ENCODE results near the gene PISD.

Gene PISD

DNA sequence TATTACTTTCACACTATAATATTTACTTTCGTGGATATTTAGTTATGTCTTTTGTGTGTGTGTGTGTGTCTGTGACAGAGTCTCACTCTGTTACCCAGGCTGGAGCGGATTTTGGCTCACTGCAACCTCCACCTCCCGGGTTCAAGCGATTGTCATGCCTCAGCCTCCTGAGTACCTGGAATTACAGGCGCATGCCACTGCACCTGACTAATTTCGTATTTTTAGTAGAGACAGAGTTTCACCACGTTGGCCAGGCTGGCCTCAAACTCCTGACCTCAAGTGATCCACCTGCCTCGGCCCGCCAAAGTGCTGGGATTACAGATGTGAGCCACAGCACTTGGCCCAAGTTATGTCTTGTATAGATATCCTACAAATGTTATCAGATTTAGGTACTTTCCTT, 9.9 kb downstream of the PISD start:
- DNase-seq = no peak

DNA sequence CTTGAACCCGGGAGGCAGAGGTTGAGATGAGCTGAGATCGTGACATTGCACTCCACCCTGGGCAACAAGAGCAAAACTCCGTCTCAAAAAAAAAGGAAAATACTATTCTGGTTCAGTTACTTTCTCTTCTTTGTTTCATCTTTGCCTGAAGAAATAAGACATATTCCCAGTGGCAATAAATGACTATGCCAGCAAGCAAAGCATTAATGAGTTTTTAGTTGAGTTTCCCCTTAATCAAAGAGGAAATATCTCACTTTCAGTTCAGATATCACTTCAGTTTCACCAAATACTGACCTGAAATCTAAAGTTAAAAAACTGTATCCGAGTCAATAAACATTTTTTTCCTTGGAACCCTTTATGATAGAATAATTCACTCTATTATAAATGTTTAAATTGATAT, 10.4 kb downstream of the PISD start:
- DNase-seq = no peak

DNA sequence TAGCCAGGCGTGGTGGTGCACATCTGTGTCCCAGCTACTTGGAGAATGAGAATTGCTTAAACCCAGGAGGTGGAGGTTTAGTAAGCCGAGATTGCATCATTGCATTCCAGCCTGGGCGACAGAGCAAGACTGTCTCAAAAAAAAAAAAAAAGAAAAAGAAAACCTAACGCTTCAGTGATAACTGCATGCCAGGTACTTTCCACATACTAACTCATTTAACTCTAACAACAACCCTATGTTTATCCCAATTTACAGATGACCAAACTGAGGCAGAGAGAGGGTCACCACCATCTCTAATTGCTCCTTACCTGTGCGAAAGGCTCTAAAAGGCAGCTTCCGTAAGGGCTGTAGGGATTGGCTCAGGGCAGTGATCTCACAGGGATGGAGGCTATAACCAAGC, 11.6 kb downstream of the PISD start:
- no peak for DNase-seq

DNA sequence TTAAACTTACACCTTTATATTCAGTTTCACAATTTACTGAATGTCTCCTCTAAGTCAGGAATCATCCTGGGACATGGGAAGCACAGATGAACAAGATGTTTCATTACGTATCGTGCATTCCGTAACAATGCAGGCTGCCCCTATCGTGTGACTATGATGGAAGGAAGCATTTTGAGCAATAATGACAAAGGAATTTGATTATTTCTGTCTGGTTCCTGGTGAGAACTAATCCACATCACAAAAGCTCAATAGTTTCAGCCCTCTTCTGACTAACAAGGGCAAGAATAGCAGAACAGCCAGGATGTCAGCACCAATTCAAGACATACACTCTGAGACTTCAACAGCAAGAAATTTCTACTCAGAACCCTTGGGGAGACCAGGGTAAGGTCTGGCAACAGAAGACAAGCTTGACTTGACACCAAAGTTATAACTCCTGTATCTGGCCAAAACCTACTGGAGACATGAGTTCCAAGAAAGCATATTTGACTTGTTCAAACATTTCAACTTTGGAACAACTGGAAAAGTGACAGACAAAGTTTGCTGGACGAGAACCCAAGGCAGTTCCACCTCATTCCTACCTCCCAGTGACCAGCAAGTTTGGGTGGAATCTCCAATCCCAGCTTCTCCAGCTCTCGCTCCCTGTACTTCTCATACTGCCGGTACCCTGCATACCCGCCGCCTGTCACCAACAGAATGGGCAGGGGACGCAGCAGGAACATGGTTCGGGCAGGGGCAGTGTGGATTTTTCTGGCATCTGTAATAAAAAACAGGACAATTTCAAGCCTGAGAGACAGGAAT, 14.3 kb downstream of the PISD start:
- DNase-seq = no peak

DNA sequence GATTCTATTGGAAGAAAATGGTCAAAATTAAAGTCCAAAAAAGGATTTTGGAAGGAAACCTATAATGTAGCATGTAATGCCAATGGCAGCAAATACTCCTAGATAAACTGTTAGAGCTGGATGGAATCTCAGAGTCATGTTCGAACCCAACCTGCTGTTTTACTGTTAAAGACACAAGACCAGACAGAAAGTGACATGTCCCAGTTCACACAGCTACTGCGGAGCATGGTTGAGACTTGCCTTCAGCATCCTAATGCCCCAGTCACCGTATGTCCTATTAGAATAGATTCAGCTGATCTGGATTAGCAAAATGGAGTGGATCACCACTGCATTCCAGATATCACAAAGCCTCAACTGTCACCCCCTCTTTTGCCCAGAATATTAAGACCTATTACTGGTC, 14.9 kb downstream of the PISD start:
- no peak for DNase-seq

DNA sequence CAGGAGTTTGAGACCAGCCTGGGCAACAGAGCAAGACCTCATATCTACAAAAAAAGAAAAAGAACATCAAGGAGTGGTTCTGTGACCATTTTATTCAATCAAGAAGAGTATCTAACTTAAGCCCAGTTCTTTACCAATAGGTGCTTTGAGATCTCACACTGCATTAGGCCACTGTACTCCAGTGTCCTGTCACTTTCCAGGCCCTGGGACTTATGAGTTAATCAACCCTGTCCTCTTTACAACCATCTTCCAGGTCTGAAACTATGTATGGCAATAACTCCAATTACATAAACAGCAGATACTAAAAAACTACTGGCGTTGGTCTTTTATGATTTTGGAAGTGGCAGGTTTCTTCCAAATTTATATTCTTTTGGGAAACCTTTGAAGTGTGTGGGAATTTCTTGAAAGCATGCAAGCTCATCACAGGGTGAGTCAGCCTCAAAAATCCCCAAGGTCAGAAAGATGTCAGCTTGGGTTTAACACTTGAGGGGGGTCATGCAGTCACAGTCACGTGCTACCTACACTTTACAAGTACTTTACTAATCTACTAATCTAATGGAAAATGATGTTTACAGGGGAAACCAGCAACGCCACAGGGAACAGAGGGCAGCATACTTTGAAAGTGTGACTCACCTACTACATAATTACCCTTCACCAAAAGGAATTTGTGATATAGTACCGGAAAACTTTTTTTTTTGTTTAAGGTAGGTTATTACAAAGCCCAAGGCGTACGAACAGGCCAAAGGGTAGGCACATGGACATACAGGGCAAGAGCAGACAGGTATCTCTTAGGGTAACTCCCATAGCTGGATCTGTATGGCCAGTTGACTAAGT, 15.6 kb downstream of the PISD start:
- peak; percentile 38 for DNase-seq

DNA sequence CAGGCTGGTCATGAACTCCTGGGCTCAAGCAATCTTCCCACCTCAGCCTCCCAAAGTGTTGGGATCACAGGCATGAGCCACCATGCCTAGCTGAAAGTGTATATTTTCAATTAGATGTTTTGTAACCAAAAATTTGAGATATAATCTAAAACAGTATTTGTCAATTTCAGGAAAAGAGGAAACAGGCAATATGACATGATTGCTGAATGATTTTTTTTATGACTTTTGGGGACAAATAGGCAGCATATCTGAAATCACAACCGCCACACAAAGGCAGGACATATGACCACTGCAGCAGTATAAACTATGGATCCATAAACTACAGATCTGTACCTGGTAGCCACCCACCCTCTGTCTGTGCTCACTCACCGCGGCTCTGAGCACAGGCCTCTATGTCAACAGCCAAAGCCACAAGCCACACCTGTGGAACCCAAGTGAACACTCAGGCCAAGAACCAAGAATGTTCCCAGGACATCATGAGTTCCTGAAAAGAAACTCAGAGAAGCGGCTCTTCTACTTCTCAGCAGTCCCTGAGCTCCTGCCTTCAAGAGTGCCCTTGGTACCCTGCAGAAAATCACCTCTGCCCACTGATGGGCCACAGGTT, 22.5 kb downstream of the PISD start:
- no peak for DNase-seq

DNA sequence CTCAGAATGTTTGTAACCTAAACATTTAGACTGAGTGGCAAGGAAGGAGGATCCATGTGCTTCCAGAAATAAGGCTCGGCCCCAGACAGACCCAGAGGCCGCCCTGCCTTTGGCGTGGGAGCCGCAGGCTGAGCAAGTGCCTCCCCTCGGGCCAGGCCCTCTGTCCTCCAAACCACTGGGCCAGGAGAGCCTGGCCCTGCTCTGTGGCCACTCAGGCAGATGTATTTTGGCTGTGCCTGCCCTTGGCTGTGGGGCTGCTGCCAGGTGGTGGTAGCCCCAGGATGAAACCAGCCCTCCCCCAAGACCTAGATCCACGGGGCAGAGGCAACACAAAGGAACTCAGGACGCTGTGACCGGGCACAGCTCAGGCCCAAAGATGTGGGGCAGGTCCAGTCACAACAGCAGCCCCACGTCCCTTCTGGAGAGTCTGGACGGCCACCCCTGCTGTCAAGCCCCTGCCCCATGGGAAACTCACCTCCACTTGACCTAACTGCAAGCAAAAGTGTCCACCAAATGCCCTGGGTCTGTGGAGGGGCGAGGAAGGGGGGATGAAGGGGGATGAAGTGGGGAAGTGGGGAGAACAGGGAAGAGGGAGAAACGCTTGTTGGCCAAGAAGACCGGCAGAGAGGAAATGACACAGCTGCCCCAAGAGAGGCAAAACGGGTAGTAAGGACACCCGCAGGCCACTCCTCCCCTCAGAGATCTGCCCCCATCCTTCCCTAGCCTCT, 24.0 kb downstream of the PISD start:
- no peak for DNase-seq

DNA sequence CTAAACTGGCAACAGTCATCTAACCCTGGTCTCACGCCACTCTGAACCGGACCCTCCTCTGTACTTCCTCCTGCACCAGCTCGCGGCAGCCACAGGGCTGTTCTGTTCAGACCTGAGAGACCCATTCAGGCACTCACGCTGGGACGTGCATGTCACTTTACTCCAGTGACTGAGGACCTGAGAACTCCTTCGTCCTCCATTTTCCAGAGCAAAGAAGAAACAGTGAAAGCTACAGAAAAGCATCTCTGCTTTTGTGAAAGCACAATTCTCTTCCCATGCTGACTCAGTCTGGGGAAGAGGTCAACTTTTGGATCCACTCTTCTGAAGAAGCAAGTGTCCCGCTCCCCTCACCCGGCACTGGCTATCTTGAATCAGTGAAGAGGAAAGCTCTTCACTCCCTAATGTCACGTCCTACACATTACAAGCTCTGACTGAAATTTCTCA, 24.5 kb downstream of the PISD start:
- no peak for DNase-seq

DNA sequence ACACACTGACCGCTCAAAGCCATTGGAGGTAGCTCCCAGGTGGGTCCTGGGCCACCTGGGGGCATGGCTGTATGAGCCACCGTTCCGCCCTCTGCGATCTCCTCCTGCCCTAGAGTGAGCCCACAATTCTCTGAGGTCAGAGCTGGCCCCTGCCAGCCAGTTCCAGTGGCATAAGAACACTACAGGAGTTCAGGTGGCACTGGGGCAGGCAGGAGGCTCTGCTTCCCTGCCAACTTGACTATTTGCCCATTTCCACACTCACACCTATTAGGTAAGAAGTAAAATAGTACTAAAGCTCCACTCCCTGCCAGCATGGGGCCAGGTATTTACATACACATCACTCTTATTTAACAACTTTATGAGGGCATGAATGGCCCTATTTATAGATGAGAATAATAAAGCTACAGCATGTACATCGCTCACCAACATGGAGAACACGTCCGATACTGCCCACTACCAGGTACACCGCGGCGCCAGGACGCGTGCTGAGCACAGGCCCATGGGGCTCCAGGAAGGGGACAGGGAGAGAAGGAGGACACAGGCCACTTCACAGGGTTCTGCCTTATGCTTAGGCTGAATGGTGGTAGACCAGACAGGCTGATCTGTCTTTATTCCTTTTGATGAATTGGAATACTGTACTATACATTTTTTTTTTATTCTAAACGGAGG, 26.2 kb downstream of the PISD start:
- no peak for DNase-seq

DNA sequence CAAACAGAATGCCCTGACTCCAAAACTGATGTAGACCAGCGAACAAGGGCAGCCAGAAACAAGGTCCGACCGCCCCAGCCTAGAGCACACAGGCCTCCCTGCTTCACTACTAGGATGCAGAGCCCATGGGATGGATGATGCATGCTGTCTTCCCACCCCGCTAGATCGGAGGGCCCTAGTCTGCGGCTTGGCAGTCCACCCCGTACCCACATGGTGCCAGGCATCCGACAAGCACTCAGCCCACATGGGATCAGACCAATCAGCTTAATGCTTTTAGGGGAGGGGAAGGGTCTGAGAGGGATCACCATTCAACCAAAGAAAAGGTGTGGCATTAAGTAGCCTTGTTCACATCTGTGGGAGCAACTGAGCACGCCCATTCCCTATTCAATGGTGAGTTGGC, 30.6 kb downstream of the PISD start:
- no peak for DNase-seq

DNA sequence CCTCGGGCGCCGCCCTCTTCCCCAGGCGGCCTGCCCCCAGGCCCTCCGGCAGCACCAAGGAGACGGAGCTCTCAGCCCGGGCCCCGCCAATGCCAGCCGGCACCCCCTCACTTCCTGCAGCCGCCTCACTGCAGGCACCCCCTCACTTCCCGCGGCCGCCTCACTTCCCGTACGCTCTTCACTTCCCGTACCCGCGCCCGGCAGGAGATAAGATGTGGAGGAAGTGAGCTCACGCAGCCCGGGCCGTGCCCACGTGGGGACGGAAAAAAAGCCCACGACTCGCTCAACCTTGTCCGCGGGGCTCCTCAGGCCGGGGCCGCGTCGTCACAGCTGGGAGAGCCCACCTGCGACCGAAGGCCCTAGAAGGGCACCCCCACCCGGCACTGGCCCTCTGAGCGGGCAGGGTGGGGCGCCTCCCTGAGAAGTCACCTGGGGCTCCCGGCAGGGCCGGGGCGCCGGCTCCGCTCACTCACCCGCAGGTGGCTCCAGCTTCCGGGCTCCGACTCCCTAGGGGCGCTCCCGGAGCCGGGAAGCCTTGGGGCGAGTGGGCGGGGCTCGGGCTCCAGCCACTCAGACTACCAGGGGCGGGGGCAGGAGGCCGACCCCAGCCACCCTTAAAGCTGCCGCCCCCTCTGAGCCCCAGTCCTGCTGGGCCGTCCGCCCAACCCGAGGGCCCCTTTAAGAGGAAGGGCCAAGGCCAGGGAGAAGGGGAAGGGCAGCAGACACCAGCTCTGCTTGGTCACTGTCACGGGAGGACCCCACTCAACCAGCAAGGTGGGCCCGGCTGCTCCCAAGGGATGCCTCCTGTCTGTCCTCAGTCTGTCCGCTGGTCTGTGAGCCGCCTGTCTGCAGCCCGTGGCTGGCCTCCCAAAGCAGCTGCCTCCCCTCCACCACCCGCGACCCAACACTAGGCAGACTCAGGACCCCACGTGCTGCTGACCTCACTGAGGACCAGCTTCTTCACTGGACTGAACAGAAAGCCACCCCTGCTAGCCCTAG, 31.4 kb downstream of the PISD start:
- peak; percentile 84 for DNase-seq

DNA sequence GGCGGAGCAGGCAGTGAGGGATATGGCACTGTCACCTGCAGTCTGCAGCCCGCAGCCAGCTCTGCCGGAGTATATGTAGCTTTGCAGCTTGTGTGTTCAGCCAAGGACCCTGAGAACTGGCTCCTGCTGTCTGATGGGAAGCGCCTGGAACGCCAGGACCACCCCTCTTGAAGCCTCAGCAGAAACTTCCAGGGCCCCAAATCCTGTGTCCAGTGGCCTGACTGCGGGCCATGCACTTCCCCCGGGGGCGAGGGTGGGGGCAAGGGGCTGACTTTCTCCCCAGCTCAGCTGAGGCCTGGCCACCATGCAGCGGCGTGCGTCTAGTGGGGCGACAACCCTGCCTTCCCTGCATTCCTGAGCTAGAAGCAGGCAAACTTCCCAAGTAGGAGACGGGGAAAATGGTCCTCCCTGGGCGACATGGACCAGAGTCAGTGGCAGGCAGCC, 32.3 kb downstream of the PISD start:
- DNase-seq = no peak

DNA sequence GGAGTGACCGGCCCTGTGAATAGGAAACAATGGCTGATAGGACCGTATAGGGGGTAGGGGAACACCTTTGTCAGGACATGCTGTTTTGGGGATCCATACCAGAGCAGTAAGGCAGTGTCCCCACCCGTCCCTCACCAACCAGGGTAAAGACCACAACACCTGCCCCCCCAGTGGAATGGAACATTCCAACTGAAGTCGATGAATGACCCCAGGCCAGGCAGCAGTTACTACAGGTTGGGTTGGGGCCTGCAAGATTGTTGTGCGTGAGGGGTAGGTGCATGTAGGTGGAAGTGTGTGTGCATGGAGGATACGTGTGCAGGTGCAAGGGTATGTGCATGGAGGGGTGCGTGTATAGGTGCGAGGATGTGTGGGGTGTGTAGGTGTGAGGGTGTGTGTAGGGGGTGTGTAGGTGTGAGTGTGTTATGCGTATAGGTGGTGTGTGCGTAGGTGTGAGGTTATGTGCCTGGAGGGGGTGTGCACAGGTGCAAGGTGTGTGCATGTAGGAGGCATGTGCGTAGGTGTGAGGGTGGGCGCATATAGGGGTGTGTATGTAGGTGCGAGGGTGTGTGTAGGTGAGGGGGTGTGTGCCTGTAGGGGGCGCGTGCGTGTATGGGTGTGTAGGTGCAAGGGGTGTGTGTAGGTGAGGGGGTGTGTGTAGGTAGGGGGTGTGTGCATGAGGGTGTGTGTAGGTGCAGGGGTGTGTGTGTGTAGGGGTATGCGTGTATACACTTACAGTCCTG, 32.9 kb downstream of the PISD start:
- no peak for DNase-seq

DNA sequence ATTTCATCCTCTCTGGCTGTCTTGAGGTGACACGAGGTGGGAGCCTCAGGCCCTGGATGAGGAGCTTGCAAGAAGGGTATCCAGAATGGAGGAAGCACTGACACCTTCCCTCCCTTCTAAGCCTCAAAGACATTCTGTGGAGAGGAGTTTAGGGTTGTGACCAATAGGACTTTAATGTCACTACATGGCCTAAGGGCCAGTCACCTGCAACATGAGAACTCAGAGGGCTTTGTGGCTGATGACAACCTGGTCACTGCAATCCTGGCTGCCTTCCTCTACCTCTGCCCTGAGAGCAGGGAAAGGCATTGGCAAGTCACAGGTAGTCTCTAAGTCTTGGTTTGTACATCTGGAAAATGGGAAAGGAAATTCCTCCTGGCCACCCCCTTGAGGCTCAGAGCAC, 33.7 kb downstream of the PISD start:
- DNase-seq = no peak

DNA sequence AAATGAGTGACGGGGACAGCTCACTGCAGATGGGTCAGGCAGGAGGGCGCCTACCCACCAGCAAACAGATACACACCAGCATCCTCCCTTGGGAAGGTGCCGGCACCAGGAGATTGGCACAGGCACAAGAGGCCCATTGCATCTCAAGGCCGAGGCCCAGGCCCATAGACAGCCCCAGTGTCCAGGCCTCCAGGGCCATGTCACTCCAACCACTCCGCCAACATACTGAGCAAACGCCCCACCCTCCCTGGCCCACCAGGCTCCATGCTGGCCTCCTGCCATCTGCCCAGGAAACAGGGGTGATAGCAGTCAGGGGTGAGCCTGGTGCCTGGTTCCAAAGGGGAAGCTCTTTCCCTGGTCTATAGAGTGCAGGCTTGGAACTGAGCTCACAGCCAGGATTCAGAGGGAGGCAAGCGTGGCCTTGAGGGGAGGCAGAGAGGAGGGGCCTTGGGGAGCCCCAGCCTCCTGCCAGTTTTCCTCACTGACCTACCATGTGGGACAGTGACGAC, 34.7 kb downstream of the PISD start:
- DNase-seq = no peak

DNA sequence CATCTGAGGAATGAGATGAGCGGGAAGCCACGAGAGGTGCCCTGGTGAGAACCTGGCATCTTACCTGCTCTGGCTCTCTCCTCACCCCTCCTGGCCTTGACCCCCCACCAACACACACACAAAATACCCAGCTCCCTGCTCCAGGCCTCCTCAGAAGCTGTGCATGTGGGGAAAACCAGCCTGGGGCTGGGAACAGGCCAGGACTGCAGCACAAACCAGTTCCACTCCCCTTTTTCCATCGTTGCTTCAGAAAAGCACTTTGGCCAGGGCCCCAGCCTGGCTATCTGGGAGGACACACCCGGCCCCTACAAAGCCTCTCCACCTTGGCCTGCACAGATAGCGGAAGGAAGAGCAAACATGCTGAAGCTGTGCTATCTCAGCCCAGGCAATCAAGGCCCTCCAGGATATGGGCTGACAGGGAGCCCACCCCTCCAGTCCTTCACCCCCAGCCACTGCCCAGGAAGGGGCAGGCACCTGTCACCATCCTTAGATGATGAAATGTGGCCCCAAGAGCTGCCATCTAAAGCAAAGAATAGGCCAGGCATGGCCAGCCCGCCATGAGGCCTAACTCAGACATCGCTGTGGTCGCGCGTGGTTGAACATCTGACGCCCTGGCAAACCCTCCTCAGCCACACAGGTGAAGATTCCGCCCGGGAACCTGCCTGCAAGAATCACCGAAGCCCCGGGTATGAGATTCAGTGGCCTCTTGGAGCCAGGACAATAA, 35.4 kb downstream of the PISD start:
- no peak for DNase-seq

DNA sequence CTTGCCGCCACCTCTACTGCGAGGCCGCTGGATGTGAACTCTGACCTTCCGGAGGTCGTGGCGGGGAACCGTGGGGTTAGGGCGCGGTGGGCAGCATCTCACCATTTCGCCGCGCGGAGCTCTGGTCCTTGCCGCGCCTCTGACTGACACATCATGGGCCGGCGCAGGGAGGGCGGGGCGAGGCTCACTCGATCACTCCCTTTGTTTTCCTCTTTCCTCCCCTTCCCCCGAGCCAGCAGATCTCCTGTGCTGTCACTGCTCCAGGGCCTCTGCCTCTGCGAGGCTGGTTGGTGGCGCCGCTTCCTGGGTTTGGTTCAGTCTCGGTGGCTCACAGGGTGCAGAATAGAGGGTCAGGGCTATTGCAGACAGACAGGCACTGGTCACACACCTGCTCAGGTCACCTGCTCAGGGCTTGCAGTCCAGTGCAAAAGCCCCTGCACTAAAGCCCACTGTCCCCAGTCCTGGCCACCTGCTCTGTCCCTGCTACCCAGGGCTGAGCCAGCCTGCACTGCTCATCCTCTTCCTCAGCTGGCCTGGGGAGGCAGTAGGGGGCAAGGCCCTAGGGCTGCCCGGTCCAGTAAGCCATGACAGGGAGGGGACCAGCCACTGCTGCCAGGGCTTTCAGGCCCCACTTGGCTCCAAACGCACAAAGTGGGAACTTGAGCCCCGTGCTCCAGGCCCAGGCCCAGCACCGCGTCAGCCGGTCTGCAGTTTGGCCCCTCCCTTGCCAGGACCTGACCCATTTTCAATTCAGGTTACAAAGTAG, 36.2 kb downstream of the PISD start:
- no peak for DNase-seq

DNA sequence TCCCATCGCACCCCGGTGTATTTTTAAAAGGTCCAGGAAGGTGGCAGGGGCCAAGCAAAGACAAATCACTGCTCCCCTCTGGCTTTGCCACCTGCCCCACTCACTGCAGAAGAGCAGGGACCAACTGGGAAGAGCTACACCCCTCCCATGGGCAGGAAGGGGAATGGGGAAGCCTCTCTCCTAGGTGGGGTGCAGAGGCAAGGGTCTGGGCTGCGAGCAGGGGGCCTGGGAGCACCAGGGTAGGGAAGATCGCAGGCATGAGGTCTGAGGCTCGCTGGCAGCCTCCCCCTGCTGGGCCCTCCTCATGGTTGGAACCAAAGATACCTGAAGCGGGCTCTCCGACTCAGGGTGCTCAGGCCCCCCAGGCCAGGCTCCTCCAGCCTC, 36.8 kb downstream of the PISD start:
- no peak for DNase-seq

Data from stimulated activated CD4-positive, alpha-beta T cell treated with anti-CD3 and anti-CD28 coated beads, Interleukin-4, amount 100 ng/mL, for 1 hour (primary cell).